BLaER1 (cell line): Measurements from ENCODE around the gene DLEC1.
"Not testable (repeated sequence)": the region's sequence is repeated elsewhere in the genome, so short reads cannot be mapped to it uniquely, and the experiment has no call there.

ENCODE experiments used
- H3K27ac ChIP-seq: shearing (Covaris generic); formaldehyde crosslinking; 2 replicates; pipeline ENCODE4 v1.8.1; 2022
- H3K27me3 ChIP-seq: shearing (Covaris generic); formaldehyde crosslinking; 2 replicates; pipeline ENCODE4 v1.8.1; 2022
- H3K36me3 ChIP-seq: shearing (Covaris generic); formaldehyde crosslinking; 2 replicates; pipeline ENCODE4 v1.8.1; 2022
- H3K4me1 ChIP-seq: shearing (Covaris generic); formaldehyde crosslinking; 2 replicates; pipeline ENCODE4 v1.8.1; 2022
- H3K4me2 ChIP-seq: shearing (Covaris generic); formaldehyde crosslinking; 2 replicates; pipeline ENCODE4 v1.8.1; 2022
- H3K4me3 ChIP-seq: shearing (Covaris generic); formaldehyde crosslinking; 2 replicates; pipeline ENCODE4 v1.8.1; 2022
- H3K9ac ChIP-seq: shearing (Covaris generic); formaldehyde crosslinking; 2 replicates; pipeline ENCODE4 v1.8.1; 2022
- H3K9me3 ChIP-seq: shearing (Covaris generic); formaldehyde crosslinking; 2 replicates; pipeline ENCODE4 v1.8.1; 2022
- H4K20me1 ChIP-seq: shearing (Covaris generic); formaldehyde crosslinking; 2 replicates; pipeline ENCODE4 v1.8.1; 2022
- Cebpa-rat ChIP-seq: shearing (Covaris generic); IDR thresholded peaks from 2 replicates; pipeline ENCODE4 v1.8.1; 2022

Gene DLEC1

DNA sequence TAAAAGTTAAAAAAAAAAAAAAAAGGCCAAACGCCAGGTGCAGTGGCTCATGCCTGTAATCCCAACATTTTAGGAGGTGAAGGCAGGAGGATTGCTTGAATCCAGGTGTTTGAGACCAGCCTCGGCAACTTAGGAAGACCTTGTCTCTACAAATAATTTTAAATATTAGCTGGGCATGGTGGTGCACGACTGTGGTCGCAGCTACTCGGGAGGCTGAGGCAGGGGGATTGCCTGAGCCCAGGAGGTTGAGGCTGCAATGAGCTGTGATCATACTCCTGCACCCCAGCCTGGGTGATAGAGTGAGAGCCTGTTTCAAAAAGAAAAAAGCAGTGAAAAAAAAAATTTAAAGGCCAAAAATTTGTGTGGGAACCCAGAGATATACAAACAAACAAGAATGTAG is 2.7 kb upstream of the DLEC1 start:
- Histone ChIP-seq H3K4me3 (no peak overlapping the region), H3K27ac (no peak overlapping the region), H4K20me1 (no peaks in the 10 kb centered on the region), H3K36me3 (no peaks in the 10 kb centered on the region), H3K9ac (no peak overlapping the region), H3K9me3 (no peaks in the 10 kb centered on the region), H3K27me3 (peaks cover 13% of the 10 kb centered on the region), H3K4me2 (no peak overlapping the region), H3K4me1 (peaks cover 32% of the 10 kb centered on the region)
- TF ChIP-seq Cebpa-rat, result no peak

DNA sequence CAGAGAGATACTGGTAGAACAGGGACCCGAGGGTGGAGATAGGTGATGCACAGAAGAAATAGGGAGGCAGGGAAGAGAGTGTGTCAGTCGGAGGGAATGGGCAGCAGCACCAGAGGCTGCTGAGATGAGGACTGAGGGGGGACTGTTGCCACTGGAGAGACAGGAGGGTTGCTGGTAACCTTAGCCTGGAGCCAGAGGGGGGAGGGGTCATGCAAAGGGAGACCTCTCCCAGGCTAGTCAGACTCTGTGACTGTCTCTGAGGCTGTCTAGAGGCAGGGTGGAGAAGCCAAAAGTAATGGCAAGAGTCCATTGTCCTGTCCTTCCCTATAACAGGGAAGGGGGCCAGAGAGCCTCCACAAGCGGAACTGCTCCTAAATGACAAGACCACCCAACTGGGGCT is 2.1 kb upstream of the DLEC1 start:
- Histone ChIP-seq H3K4me3 (no peak overlapping the region), H3K4me2 (no peak overlapping the region), H3K27me3 (peaks cover 7% of the 10 kb centered on the region; the same call in 1 of the 2 replicates), H3K4me1 (peaks cover 32% of the 10 kb centered on the region), H3K36me3 (no peaks in the 10 kb centered on the region), H3K9ac (no peak overlapping the region), H4K20me1 (no peaks in the 10 kb centered on the region), H3K27ac (no peak overlapping the region), H3K9me3 (no peaks in the 10 kb centered on the region)
- TF ChIP-seq Cebpa-rat, result no peak

DNA sequence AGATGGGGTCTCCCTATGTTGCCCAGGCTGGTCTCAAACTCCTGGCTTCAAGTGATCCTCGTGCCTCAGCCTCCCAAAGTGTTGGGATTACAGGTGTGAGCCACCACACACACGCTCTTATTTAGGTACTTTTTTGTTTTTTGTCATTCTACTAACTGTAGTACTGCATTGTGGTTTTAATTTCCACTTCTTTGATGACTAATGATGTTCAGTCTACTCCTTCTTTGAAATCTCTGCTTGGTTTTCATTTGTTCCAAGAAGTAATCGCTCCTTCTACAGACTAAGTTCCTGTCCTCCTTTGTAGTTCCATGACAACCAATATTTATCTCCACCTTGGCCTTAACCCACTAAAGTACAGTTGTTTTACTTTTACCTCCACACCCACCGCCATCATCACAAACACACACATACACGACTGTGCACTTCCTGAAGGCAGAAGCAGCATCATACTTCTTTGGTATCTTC is 529 bp upstream of the DLEC1 start:
- no peak overlapping the region for H3K27ac ChIP-seq
- H3K4me1 ChIP-seq, result peaks cover 26% of the 10 kb centered on the region
- no peaks in the 10 kb centered on the region for H4K20me1 ChIP-seq
- TF ChIP-seq Cebpa-rat, result no peak
- H3K9me3 ChIP-seq, result no peaks in the 10 kb centered on the region
- H3K4me2 ChIP-seq, result peak overlapping the region; percentile 99
- H3K36me3 ChIP-seq, result no peaks in the 10 kb centered on the region
- H3K27me3 ChIP-seq, result no peaks in the 10 kb centered on the region
- no peak overlapping the region for H3K9ac ChIP-seq
- peak overlapping the region; percentile 68 for H3K4me3 ChIP-seq

DNA sequence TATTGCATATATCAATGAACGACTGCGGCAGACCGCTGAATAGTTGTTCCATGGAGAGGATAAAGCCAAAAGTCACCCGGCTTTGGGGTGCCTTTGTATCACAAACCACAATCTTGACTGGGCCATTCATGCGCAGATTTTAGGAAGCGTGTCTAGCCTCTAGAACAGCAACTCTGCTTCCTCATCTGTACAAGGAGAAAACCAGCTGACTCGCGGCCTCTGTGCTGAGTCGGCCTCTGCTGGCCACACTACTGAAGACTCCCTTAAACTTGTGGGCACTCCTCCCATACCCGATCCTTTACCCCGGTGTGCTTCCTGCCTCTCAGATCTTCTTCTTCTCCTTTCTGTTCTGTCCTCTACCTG is 872 bp downstream of the DLEC1 start:
- Histone ChIP-seq H3K9me3 (no peaks in the 10 kb centered on the region), H3K27me3 (no peaks in the 10 kb centered on the region), H3K27ac (no peak overlapping the region), H4K20me1 (no peaks in the 10 kb centered on the region), H3K4me1 (peaks cover 26% of the 10 kb centered on the region), H3K36me3 (no peaks in the 10 kb centered on the region), H3K4me2 (peak overlapping the region; percentile 99), H3K4me3 (peak overlapping the region; percentile 68), H3K9ac (no peak overlapping the region)
- no peak for TF ChIP-seq Cebpa-rat

DNA sequence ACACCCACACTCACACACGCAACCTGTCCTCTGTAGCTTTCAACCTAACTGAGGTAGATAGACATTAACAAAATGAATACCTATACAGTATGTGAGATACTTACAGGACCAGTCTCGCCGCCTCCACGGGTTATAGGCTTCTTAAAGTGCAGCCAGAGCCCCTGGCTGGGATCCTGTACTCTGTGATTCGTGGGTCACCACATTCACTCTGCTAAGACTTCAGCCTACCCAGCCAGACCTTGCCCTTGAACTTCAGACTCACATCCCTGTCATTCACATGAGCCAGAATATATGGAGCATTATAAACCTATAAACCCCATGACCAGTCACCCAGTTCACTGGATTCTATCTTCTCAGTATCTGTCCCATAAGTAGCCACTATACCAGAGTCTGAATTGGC is 1.4 kb downstream of the DLEC1 start:
- Histone ChIP-seq H3K4me2 (peak overlapping the region; percentile 99), H3K27me3 (no peaks in the 10 kb centered on the region), H3K36me3 (no peaks in the 10 kb centered on the region), H3K9me3 (no peaks in the 10 kb centered on the region), H3K27ac (no peak overlapping the region), H3K4me1 (peaks cover 26% of the 10 kb centered on the region), H3K4me3 (no peak overlapping the region), H3K9ac (no peak overlapping the region), H4K20me1 (no peaks in the 10 kb centered on the region)
- TF ChIP-seq Cebpa-rat, result no peak

DNA sequence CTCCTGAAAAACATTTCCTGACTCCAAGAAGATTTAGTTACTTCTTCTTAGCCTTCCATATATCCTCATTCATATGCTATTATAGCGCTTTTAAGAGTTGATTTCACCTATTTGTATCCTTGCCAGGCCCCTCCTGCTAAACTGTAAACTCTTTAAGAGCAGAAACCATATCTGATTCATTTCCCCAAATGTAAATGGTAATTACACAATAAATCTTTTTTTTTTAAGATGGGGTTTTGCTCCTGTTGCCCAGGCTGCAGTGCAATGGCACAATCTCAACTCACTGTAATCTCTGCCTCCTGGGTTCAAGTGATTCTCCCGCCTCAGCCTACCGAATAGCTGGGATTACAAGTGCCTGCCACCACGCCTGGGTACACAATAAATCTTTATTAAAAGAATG is 4.5 kb downstream of the DLEC1 start:
- no peak overlapping the region for H3K27ac ChIP-seq
- H3K4me1 ChIP-seq, result peaks cover 21% of the 10 kb centered on the region
- TF ChIP-seq Cebpa-rat, result no peak
- H4K20me1 ChIP-seq, result no peaks in the 10 kb centered on the region
- H3K36me3 ChIP-seq, result no peaks in the 10 kb centered on the region
- no peak overlapping the region for H3K9ac ChIP-seq
- no peaks in the 10 kb centered on the region for H3K27me3 ChIP-seq
- no peak overlapping the region for H3K4me3 ChIP-seq
- H3K9me3 ChIP-seq, result no peaks in the 10 kb centered on the region
- H3K4me2 ChIP-seq, result no peak overlapping the region

DNA sequence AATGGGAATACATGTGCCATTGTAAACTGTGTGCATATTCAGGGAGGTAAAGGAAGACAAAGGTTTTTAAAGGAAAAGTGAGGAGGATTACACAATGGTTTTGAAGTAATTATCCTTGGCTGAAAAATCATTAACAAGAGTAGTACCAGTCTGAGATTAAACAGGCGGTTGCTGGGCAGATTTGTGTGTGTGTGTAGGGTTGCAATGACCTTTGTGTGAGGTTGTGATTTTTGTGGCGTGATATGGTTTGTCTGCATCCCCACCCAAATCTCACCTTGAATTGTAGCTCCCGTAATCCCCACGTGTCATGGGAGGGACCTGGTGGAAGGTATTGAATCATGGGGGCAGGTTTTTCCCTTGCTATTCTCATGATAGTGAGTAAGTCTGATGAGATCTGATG is 7.0 kb downstream of the DLEC1 start:
- H3K4me2 ChIP-seq, result no peak overlapping the region
- no peaks in the 10 kb centered on the region for H4K20me1 ChIP-seq
- H3K9ac ChIP-seq, result no peak overlapping the region
- H3K36me3 ChIP-seq, result no peaks in the 10 kb centered on the region
- no peak overlapping the region for H3K27ac ChIP-seq
- H3K27me3 ChIP-seq, result no peaks in the 10 kb centered on the region
- H3K9me3 ChIP-seq, result no peaks in the 10 kb centered on the region
- no peaks in the 10 kb centered on the region for H3K4me1 ChIP-seq
- no peak for TF ChIP-seq Cebpa-rat
- H3K4me3 ChIP-seq, result no peak overlapping the region

DNA sequence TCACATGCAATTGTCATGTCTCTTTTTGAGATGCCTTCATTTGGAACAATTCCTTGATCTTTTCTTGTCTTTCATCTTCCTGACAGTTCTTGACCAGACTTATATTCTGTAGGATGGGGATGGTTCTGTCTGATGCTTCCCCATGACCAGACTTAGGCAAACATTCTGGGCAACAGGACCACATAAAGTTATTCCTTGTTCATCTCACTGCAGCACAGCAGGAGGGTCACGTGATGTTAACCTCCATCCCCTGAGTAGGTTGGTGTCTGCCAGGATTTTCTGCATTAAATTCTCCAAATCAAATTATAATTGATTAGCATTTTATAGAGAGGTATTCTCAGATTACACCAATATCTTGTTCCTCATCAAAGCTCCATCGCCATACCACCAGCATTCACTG is 7.8 kb downstream of the DLEC1 start:
- Histone ChIP-seq H4K20me1 (no peaks in the 10 kb centered on the region), H3K27ac (no peak overlapping the region), H3K4me3 (no peak overlapping the region), H3K4me2 (no peak overlapping the region), H3K9me3 (peaks cover 8% of the 10 kb centered on the region; the same call in 1 of the 2 replicates), H3K4me1 (no peaks in the 10 kb centered on the region), H3K27me3 (no peaks in the 10 kb centered on the region), H3K9ac (no peak overlapping the region), H3K36me3 (no peaks in the 10 kb centered on the region)
- no peak for TF ChIP-seq Cebpa-rat

DNA sequence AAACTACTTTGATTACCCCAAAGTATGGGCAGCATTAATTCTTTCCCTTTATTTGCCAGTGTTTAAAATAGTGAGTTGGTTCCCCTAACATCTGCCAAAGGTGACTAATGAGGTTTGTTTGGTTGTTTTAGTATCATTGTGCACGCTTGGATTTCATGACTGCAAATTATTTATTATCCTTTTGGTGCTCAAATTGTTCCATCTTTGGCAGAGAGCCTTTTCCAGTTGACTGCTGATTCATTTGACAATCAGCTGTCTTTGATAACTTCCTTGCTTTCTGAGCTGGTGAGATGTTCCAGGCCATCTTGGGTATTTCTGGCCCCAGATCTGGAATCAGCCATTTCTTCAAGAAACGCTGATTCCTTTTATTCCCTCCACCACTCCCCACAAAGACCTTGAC is 8.9 kb downstream of the DLEC1 start:
- no peak overlapping the region for H3K9ac ChIP-seq
- H3K27ac ChIP-seq, result no peak overlapping the region
- peaks cover 18% of the 10 kb centered on the region for H3K9me3 ChIP-seq
- H3K4me1 ChIP-seq, result no peaks in the 10 kb centered on the region
- H3K36me3 ChIP-seq, result no peaks in the 10 kb centered on the region
- H3K4me2 ChIP-seq, result no peak overlapping the region
- H3K4me3 ChIP-seq, result no peak overlapping the region
- no peak for TF ChIP-seq Cebpa-rat
- no peaks in the 10 kb centered on the region for H3K27me3 ChIP-seq
- H4K20me1 ChIP-seq, result no peaks in the 10 kb centered on the region

DNA sequence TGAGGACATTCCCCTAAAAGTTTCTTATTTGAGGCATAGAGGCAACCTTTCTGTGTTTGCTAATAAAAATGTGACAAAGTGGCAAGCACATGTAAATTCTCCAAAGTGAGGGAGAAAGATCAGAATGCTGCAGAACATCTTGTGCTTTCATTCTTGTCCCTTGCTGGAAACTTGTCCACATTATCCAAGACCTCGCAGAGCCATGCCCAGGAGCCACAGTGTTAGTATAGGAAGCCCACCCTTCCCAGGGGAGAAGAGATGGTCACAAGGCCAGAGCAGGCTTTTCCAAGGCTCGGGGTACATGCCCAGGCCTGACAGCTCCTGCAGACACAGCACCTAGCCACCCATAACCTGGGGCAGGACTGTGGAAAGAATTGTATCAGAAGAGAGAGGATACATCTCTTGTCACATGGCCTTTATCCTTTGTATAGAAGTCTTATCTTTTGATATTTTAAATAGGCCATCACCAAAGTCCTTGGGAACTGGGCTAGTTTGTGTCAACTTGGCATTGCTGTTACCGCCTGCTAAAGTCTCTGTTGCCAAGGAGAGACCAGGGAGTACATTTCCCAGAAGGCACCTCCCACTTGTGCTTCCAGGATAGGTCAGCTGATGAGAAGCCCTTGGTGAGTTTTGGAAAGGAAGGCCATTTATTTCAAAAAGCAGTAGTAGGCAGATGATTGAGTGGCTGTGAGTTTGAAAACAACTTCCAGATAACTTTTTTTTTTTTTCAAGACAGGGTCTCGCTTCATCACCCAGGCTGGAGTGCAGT is 10.5 kb downstream of the DLEC1 start:
- no peak for TF ChIP-seq Cebpa-rat
- Histone ChIP-seq H3K4me1 (peaks cover 6% of the 10 kb centered on the region), H3K4me2 (no peak overlapping the region), H3K36me3 (no peaks in the 10 kb centered on the region), H3K27ac (no peak overlapping the region), H3K4me3 (no peak overlapping the region), H4K20me1 (no peaks in the 10 kb centered on the region), H3K9me3 (peaks cover 23% of the 10 kb centered on the region), H3K9ac (no peak overlapping the region), H3K27me3 (no peaks in the 10 kb centered on the region)

DNA sequence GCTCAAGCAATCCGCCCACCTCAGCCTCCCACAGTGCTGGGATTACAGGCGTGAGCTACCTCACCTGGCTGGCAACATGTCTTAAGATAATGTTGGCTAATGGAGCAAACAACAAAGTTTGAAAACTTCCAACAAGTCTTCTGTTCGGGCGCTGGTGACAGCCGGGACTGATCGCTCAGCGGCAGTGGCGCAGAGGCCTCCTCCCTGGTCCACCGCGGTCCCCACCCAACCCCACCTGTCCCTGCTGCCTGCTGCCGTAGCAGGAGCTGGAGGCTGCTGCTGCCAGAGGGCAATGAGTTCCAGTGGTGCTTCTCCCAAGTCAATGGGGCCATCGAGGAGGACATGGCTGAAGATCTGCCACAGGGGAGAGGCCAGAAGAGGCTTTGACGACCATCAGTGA is 12.1 kb downstream of the DLEC1 start:
- H3K27ac ChIP-seq, result no peak overlapping the region
- no peak overlapping the region for H3K4me3 ChIP-seq
- no peak overlapping the region for H3K4me2 ChIP-seq
- peaks cover 16% of the 10 kb centered on the region for H3K4me1 ChIP-seq
- H3K36me3 ChIP-seq, result no peaks in the 10 kb centered on the region
- H4K20me1 ChIP-seq, result no peaks in the 10 kb centered on the region
- peaks cover 23% of the 10 kb centered on the region for H3K9me3 ChIP-seq
- no peaks in the 10 kb centered on the region for H3K27me3 ChIP-seq
- no peak overlapping the region for H3K9ac ChIP-seq
- TF ChIP-seq Cebpa-rat, result no peak

DNA sequence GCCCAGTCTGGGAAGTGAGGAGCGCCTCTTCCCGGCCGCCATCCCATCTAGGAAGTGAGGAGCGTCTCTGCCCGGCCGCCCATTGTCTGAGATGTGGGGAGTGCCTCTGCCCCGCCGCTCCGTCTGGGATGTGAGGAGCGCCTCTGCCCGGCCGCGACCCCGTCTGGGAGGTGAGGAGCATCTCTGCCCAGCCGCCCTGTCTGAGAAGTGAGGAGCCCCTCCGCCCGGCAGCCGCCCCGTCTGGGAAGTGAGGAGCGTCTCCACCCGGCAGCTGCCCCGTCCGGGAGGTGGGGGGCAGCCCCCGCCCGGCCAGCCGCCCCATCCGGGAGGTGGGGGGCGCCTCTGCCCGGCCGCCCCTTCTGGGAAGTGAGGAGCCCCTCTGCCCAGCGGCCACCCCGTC is 14.3 kb downstream of the DLEC1 start:
- not testable (repeated sequence) for H3K27ac ChIP-seq, H3K4me2 ChIP-seq, H3K9ac ChIP-seq, H3K36me3 ChIP-seq, H4K20me1 ChIP-seq, H3K27me3 ChIP-seq, H3K4me3 ChIP-seq
- H3K9me3 ChIP-seq, result peaks cover 23% of the 10 kb centered on the region
- peaks cover 16% of the 10 kb centered on the region for H3K4me1 ChIP-seq

DNA sequence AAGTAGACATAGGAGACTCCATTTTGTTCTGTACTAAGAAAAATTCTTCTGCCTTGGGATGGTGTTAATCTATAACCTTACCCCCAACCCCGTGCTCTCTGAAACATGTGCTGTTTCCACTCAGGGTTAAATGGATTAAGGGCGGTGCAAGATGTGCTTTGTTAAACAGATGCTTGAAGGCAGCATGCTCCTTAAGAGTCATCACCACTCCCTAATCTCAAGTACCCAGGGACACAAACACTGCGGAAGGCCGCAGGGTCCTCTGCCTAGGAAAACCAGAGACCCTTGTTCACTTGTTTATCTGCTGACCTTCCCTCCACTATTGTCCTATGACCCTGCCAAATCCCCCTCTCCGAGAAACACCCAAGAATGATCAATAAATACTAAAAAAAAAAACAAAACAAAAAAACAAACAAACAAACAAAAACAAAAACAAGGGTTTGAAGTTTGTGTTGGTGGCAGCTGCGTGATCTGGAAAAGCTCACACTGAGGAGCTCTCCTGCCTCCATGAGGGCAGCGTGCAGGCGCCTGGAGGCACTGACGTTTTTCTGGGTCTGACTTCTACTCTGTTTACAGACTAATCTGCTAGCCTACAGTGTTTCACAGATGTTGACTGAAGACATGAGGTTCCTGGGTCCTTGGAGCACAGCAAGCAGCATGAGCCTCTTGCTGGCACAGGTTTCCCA is 14.9 kb downstream of the DLEC1 start:
- H3K36me3 ChIP-seq, H4K20me1 ChIP-seq, H3K4me3 ChIP-seq, H3K9ac ChIP-seq, H3K27me3 ChIP-seq: not testable (repeated sequence)
- H3K4me2 ChIP-seq, result peak overlapping the region; percentile 64
- peak overlapping the region; percentile 44; the same call in 1 of the 2 replicates for H3K27ac ChIP-seq
- H3K9me3 ChIP-seq, result peaks cover 23% of the 10 kb centered on the region
- peaks cover 16% of the 10 kb centered on the region for H3K4me1 ChIP-seq
